Renal cortex interstitium (tissue), 15 donors: ENCODE measurements around the gene CX3CR1. TPM values are rescaled to one million over a fixed set of nuclear protein-coding genes. Genes with fewer than 3 reads are reported as not detected.
"Not testable (repeated sequence)": the region's sequence is repeated elsewhere in the genome, so short reads cannot be mapped to it uniquely, and the experiment has no call there.

ENCODE experiments used
- DNase-seq, 11 donors: peaks; one replicate each; pipeline ENCODE4 v3.0.0-alpha.2; 2013; ENCODE audit warnings: low read depth in 9 of 11, low spot score in 4 of 11; ENCODE audit errors: extremely low read depth in 1 of 11
- long read RNA-seq, 16 experiments: transcript quantifications; one replicate each; lab custom pipeline, GENCODE V29; 2026
- polyA plus RNA-seq, 3 donors: library from polyadenylated mRNA; unstranded; fragments of 120-200 nt; gene quantifications; one replicate each; pipeline ENCODE4 v1.2.1, GENCODE V29; 2013; ENCODE audit not compliant: insufficient read length in 3 of 3

Gene CX3CR1, protein sequence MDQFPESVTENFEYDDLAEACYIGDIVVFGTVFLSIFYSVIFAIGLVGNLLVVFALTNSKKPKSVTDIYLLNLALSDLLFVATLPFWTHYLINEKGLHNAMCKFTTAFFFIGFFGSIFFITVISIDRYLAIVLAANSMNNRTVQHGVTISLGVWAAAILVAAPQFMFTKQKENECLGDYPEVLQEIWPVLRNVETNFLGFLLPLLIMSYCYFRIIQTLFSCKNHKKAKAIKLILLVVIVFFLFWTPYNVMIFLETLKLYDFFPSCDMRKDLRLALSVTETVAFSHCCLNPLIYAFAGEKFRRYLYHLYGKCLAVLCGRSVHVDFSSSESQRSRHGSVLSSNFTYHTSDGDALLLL
- polyA plus RNA-seq, result 1 to 10 TPM; 1.7 to 5.3 (median 3.4) TPM
- long read RNA-seq, donor 1, result 0 reads
- long read RNA-seq, donor 2, result 0 reads
- long read RNA-seq, donor 3, result 0 reads
- long read RNA-seq, donor 4, result 0 reads
- long read RNA-seq, donor 5, result 0 reads
- long read RNA-seq, donor 6, result 0 reads
- long read RNA-seq, donor 7, result 0 reads
- long read RNA-seq, donor 8, partial matches to known transcripts, result 5 of 5 reads
- long read RNA-seq, donor 8, other reads (novel, unspliced or antisense), result 0 of 5 reads
- long read RNA-seq, donor 9, partial matches to known transcripts, result 0 of 1 reads
- long read RNA-seq, donor 9, other reads (novel, unspliced or antisense), result 0 of 1 reads
- long read RNA-seq, donor 10, partial matches to known transcripts, result 0 of 1 reads
- long read RNA-seq, donor 10, other reads (novel, unspliced or antisense), result 0 of 1 reads
- long read RNA-seq, donor 11, partial matches to known transcripts, result 0 of 3 reads
- long read RNA-seq, donor 11, other reads (novel, unspliced or antisense), result 0 of 3 reads
- long read RNA-seq, donor 12, partial matches to known transcripts, result 0 of 1 reads
- long read RNA-seq, donor 12, other reads (novel, unspliced or antisense), result 0 of 1 reads
- long read RNA-seq, donor 13, partial matches to known transcripts, result 9 of 10 reads
- long read RNA-seq, donor 13, other reads (novel, unspliced or antisense), result 0 of 10 reads
- long read RNA-seq, donor 14, result 0 reads
- long read RNA-seq, donor 15, result 0 reads
- long read RNA-seq, donor 16, partial matches to known transcripts, result 8 of 13 reads
- long read RNA-seq, donor 16, other reads (novel, unspliced or antisense), result 0 of 13 reads

DNA sequence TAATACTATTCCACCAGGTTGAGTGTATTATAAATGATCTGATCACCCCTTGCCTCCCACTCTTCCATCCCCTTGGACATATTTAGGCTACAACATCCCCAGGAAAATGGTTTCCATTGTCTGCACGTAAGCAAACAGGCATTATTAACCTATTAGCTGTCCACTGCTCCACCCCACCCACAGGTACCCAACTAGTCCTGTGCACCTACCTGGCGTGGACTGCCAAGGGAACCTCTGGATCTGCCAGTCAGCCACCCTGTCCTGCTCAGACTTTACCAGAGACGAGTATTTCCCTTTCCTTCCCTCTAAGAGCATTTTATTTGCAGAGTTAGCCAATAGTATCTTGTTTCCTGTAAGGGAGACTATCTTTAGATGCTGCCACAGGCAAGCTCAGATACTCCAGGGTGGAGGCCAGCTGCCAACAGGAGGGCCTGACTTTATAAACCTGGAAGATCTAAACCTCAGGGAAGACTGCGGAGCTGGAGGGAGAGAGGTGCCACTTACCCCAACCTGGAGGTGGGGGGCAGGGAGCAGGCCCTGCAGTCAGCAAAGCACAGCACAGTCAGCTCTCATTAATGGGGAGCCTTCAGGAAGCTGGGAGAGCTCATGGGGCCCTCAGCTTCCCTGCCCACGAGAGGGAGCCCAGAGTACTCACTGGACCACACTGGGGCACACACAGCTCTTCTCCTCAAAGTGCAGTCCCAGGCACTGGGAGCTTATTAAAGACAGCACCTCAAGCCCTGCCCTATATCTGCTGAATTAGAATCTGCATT lies at the start of gene CX3CR1:
Gene CX3CR1 (minus strand): TSS at position 292 of the 773 bp plus-strand sequence. CDS start 13,527 bp downstream, outside the sequence.
- DNase-seq, result no peak

GRCh38 chr3:39329493-39329892 lies 49.7 kb upstream of the CX3CR1 start, which contains the start of gene CCR8:
CCR8 (plus strand) TSS chr3:39329709; CDS start chr3:39332332, 2,623 bp downstream.
- no peak for DNase-seq

DNA sequence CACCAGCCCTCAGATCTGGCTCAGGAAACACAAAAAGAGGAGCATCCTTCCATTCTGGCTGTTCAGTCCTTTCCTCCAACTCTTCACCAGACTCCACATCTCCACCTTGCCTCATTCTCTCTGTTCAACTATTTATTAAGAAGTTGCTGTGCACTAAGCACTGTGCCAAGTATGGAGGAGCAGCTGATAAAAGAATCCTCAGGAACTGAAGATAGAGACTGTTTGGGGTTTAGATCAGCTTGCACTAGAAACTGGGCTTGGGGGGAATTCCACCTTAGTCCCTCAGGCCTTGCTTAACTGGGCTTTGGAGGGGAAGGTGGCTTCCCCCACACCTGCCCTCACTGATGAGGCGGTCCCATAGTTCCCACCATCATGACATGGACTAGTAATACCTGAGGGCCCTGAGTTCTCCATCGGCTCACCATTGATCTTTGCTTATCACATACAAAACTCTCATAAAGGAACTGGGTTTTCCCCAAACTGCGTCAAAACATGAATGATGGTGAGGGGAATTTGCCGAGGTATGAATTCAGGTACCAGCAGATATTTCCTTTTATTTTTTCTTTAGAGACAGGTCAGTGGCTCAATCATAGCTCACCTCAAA lies 48.0 kb upstream of the CX3CR1 start:
- no peak for DNase-seq

DNA sequence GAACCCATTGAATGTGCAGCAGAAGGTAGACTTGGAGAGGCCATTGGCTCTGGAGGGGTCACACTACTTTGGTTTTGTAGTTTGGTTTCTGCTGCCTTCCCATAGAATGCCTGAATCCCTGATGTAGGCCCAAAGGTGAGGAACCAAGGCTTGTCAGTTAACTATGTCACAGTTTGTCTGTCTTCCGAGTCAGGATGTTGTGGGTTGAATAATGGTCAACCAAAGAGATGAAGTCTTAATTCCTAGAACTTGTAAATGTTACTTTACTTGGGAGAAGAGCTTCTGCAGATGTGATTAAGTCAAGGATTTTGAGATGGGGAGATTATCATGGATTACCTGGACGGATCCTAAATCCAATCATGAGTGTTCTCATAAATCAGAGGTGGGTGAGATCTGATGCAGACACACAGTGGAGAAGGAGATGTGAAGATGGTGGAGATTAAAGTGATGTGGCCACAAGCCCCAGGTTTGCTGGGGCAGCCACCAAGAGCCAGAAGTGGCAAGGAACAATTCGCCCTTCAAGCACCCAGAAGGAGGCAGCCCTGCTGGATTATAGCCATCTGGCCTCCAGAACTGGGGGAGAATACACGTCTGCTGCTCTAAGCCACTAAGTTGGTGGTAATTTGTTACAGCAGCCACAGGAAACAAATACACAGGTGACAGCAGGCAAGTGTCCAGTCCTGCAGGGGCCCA lies 47.4 kb upstream of the CX3CR1 start:
- DNase-seq, result no peak

- no peak for DNase-seq
Measured at GRCh38 chr3:39325236-39325635, 45.4 kb upstream of the CX3CR1 start.

GRCh38 chr3:39323494-39323893 lies 43.7 kb upstream of the CX3CR1 start:
- no peak for DNase-seq

- no peak for DNase-seq
Measured at GRCh38 chr3:39322936-39323335, 43.1 kb upstream of the CX3CR1 start.

GRCh38 chr3:39322209-39322715 lies 42.4 kb upstream of the CX3CR1 start:
- DNase-seq, result not testable (repeated sequence)

GRCh38 chr3:39321574-39321983 lies 41.7 kb upstream of the CX3CR1 start:
- not testable (repeated sequence) for DNase-seq

GRCh38 chr3:39319249-39319648 lies 39.4 kb upstream of the CX3CR1 start:
- no peak for DNase-seq

- DNase-seq, result no peak
Measured at GRCh38 chr3:39318301-39318700, 38.5 kb upstream of the CX3CR1 start.

DNA sequence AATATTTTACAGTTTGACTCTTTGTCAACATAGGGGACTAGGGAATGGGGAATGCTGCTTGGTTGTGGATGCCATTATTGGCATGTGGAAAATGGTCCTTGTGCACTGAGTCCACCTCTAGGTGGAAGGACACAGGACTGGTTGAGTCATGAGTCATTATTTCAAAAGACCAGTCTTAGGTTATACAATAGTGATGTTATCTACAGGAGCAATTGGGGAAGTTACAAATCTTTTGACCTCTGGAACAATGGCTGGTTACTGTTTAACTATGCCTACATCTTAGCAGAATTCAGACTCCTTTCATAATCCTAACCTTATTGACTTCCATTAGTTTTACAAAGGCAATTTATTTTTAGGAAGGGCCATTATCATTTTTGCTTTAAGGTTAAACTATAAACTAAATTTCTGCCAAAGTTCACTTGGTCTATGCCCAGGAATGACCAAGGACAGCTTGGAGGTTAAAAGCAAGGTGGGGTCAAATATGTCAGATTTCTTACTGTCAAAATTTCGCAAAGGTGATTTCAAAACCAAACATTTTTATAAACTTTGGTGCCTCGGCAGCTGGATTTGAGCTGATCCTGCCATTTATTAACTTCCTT lies 37.8 kb upstream of the CX3CR1 start:
- no peak for DNase-seq

DNA sequence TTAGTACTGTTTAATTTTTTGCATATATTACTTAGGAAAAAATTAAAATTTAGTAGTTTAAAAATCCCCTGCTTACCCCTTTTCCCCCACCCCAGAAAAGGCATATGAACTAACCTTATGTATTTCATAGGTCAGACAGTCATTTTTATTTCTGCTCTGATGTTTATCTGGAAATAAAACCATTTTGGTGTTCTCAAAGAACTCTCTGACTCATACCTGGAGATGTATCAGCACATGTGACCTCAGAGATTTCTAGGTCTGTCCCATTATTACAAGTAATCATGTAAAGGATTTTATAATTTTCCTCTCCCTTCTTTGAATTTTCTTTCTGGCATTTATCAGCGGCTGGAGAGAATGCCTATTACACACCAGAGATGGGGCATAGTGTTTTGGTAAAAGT lies 35.6 kb upstream of the CX3CR1 start:
- DNase-seq, result no peak

DNA sequence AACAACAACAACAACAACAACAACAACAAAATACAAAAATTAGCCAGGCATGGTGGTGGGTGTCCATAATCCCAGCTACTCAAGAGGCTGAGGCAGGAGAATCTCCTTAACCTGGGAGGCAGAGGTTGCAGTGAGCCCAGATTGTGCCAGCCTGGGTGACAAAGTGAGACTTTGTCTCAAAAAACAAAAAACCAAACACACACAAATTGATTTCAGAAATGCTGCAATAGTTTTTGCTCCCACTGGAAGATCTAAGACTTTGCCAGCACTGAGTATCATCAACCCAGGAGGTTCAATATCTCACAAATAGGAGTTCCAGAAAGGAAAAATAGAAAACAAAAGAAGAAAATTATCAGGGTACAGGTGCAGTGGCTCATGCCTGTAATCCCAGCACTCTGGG lies 33.5 kb upstream of the CX3CR1 start:
- no peak for DNase-seq

DNA sequence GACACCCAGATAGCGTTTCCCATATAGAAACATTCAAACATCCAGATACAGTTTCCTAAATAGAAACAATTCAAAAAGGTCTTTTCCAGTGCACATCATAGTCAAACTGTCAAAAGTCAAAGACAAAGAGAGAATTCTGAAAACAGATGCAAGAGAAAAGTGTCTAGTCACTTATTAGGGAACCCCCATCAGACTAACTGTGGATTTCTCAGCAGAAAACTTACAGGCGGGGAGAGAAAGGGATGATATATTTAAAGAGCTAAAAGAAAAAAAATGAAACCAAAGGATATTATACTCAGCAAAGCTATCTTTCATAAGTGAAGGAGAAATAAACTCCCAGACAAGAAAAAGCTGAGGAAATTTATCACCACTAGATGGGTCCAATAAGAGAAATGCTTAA lies 22.3 kb upstream of the CX3CR1 start:
- no peak for DNase-seq

DNA sequence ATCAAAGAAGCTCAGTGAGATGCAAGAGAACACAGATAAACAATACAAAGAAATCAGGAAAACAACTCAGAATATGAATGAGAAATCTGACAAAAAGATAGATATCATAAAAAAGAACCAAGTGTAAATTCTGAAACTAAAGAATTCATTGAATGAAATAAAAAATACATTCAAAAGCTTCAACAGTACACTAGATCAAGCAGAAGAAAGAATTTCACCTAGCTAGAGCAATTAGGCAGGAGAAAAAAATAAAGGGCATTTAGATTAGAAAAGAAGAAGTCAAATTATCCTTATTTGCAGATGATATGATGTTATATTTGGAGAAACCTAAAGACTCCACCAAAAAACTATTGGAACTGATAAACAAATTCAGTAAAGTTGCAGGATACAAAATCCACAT lies 19.4 kb upstream of the CX3CR1 start:
- DNase-seq, result no peak
